ENCODE results near the gene MRPS2. TPM values are rescaled to one million over a fixed set of nuclear protein-coding genes. Genes with fewer than 3 reads are reported as not detected.

The MRPS2 gene
- polyA plus RNA-seq, 1 donor (not counting 4 experiments of a cell fraction or from before 2014, with no cell fraction given) = 44.7 TPM

DNA sequence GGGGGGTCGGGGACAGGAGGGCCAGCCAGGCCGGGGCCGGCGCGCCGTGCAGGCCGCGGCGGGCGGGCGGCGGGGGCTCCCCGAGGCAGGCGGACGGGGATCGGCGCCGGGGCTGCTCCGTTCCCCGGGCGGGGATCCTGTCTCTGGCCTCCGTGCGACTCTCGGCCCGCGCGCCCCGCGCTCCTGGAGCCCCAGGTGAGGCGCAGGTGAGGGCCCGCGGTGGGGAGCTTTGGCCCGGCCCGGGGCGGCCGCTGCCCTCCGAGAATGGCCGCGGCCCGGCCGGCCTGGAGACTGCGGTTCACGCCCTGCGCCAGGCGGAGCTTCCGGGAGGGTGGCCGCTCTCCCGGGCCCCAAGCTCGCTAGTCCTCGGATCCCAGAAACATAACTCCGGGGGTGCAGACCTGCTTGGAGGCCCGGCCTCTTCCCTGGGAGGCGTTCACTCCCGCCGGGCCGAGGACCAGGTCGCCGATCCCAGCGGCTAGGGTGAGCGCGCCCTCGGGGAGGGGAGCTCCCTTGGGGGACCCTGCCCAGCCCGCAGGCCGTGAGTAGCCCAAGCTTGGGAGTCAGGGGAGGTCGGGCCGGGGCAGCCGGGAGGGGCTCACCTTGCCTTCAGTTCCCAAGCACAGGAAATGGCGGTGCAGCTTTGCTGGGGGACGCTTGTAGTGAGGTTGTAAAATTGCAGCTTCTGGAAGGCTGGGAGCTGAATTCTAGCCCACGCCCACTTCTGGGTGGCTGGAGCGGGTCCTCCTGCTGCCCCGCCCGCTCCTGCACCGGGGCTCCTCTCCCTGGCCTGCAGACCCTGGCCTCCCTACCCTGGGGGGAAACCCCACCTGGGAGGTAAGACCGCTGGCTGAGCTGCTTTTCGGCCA is 20.2 kb upstream of the MRPS2 start:
- Histone ChIP-seq H3K9me1 (ENCODE audit: control insufficient read depth, extremely low read depth, insufficient read depth, low read length) (no peaks in the 10 kb centered on the region), H3K36me3 (ENCODE audit: control insufficient read depth in 2 of 2, extremely low read depth in 1 of 2, insufficient read depth in 2 of 2, low read length in 2 of 2) (peaks cover 0 to 6% of the 10 kb centered on the region in 2 experiments), H3K4me3 (ENCODE audit: control insufficient read depth in 2 of 3, extremely low read depth in 1 of 3, insufficient read depth in 2 of 3, low read depth in 1 of 3, low read length in 3 of 3) (peak overlapping the region; percentile 79 to 91 (median 84)), H3K27ac (ENCODE audit: control insufficient read depth, insufficient read depth, low read length) (peak overlapping the region; percentile 31), H2AFZ (ENCODE audit: control insufficient read depth, low read length) (peak overlapping the region; percentile 75), H3K27me3 (ENCODE audit: control insufficient read depth, extremely low read depth, insufficient read depth, low read length) (no peaks in the 10 kb centered on the region), H3K4me2 (ENCODE audit: control insufficient read depth, extremely low read depth, insufficient read depth, low read depth, low read length) (peak overlapping the region; percentile 87), H3K4me1 (ENCODE audit: control insufficient read depth, extremely low read depth, insufficient read depth, low read length) (peaks cover 7% of the 10 kb centered on the region), H3K9ac (ENCODE audit: control insufficient read depth, extremely low read depth, insufficient read depth, low read length) (peak overlapping the region; percentile 74), H4K20me1 (ENCODE audit: control insufficient read depth, extremely low read depth, insufficient read depth, low read length) (no peaks in the 10 kb centered on the region), H3K9me3 (ENCODE audit: control insufficient read depth, low read depth, low read length) (no peaks in the 10 kb centered on the region), H3K79me2 (ENCODE audit: control insufficient read depth, insufficient read depth, low read length) (peaks cover 4% of the 10 kb centered on the region)
- DNase-seq (ENCODE audit: low read depth, low spot score) (no peak), FAIRE-seq (no peak)
- TF ChIP-seq, protein P1, sequence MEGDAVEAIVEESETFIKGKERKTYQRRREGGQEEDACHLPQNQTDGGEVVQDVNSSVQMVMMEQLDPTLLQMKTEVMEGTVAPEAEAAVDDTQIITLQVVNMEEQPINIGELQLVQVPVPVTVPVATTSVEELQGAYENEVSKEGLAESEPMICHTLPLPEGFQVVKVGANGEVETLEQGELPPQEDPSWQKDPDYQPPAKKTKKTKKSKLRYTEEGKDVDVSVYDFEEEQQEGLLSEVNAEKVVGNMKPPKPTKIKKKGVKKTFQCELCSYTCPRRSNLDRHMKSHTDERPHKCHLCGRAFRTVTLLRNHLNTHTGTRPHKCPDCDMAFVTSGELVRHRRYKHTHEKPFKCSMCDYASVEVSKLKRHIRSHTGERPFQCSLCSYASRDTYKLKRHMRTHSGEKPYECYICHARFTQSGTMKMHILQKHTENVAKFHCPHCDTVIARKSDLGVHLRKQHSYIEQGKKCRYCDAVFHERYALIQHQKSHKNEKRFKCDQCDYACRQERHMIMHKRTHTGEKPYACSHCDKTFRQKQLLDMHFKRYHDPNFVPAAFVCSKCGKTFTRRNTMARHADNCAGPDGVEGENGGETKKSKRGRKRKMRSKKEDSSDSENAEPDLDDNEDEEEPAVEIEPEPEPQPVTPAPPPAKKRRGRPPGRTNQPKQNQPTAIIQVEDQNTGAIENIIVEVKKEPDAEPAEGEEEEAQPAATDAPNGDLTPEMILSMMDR (optimal IDR thresholded peaks at IDR 0.05 in 1 of 3, IDR thresholded peaks at IDR 0.05 in 1 of 3, conservative IDR thresholded peaks at IDR 0.05 in 1 of 3; ENCODE audit: extremely low read depth in 1 of 3, insufficient read depth in 2 of 3, low read length in 3 of 3) = no peak
- no peak for TF ChIP-seq EZH2 (IDR thresholded peaks at IDR 0.05; ENCODE audit: low read length)
- dilution Hi-C loops (cut with MboI; ENCODE audit: extremely low pct_ligation_motif_present, low sequenced_read_pairs) = no loop called here

DNA sequence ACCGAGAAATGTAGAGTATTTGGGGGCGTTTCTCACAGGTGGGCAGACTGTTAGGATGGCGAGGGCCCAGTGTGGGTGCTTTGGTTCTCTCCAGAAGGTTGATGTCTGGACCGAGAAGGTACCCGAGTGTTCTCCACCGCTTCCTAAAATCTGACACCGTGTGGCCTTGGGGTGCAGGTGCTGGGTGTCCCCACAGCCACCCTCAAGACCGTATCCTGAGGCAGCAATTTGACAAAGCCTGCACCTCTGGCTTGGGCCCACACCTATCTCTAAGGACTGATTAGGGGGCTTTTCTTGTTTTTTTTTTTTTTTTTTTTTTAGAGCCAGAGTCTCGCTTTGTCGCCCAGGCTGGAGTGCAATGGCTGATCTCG is 19.6 kb upstream of the MRPS2 start:
- FAIRE-seq (no peak), DNase-seq (ENCODE audit: low read depth, low spot score) (no peak)
- Histone ChIP-seq H3K27me3 (ENCODE audit: control insufficient read depth, extremely low read depth, insufficient read depth, low read length) (no peaks in the 10 kb centered on the region), H3K4me3 (ENCODE audit: control insufficient read depth in 2 of 3, extremely low read depth in 1 of 3, insufficient read depth in 2 of 3, low read depth in 1 of 3, low read length in 3 of 3) (peak overlapping the region; percentile 79 to 91 (median 84)), H3K9me3 (ENCODE audit: control insufficient read depth, low read depth, low read length) (no peaks in the 10 kb centered on the region), H2AFZ (ENCODE audit: control insufficient read depth, low read length) (no peak overlapping the region), H4K20me1 (ENCODE audit: control insufficient read depth, extremely low read depth, insufficient read depth, low read length) (no peaks in the 10 kb centered on the region), H3K4me2 (ENCODE audit: control insufficient read depth, extremely low read depth, insufficient read depth, low read depth, low read length) (peak overlapping the region; percentile 87), H3K4me1 (ENCODE audit: control insufficient read depth, extremely low read depth, insufficient read depth, low read length) (peaks cover 7% of the 10 kb centered on the region), H3K9me1 (ENCODE audit: control insufficient read depth, extremely low read depth, insufficient read depth, low read length) (no peaks in the 10 kb centered on the region), H3K36me3 (ENCODE audit: control insufficient read depth in 2 of 2, extremely low read depth in 1 of 2, insufficient read depth in 2 of 2, low read length in 2 of 2) (peaks cover 0 to 11% of the 10 kb centered on the region in 2 experiments), H3K9ac (ENCODE audit: control insufficient read depth, extremely low read depth, insufficient read depth, low read length) (peak overlapping the region; percentile 74), H3K79me2 (ENCODE audit: control insufficient read depth, insufficient read depth, low read length) (peaks cover 4% of the 10 kb centered on the region), H3K27ac (ENCODE audit: control insufficient read depth, insufficient read depth, low read length) (no peak overlapping the region)
- dilution Hi-C loops (cut with MboI; ENCODE audit: extremely low pct_ligation_motif_present, low sequenced_read_pairs) = no loop called here
- TF ChIP-seq, protein P1 (optimal IDR thresholded peaks at IDR 0.05 in 1 of 3, IDR thresholded peaks at IDR 0.05 in 1 of 3, conservative IDR thresholded peaks at IDR 0.05 in 1 of 3; ENCODE audit: extremely low read depth in 1 of 3, insufficient read depth in 2 of 3, low read length in 3 of 3) = peak in 2 of 3 experiments; percentile 8 to 13
- TF ChIP-seq EZH2 (IDR thresholded peaks at IDR 0.05; ENCODE audit: low read length) = no peak

Data from keratinocyte (primary cell).